IMR-90 (cell line): ENCODE results near the gene CPNE6. TPM values are rescaled to one million over a fixed set of nuclear protein-coding genes. Genes with fewer than 3 reads are reported as not detected.
A peak's percentile ranks its signal among the peaks of the same experiment; 100 is the strongest.

Experiments used
- ATAC-seq: fragments of 200-7000 bp; cut with Tn5 transposase; 2 replicates; pipeline ENCODE4 v1.9.1; 2020; ENCODE audit warnings: low read depth, mild to moderate bottlenecking, moderate library complexity
- BruUV-seq: library from RNA; stranded (reverse); fragments of 400-500 nt; replicated peaks from 2 replicates; lab custom pipeline; 2021; lab: Mats Ljungman, UMichigan
- CTCF ChIA-PET: fragments of 300-600 bp; formaldehyde crosslinking; extraction: SDS; loops from one replicate; lab custom pipeline; 2021; ENCODE audit warnings: antibody characterized with exemption; lab: Yijun Ruan, JAX
- POLR2A ChIA-PET: fragments of 300-600 bp; sonication (Branson Sonifier 250); formaldehyde crosslinking; loops from one replicate; lab custom pipeline; 2022; ENCODE audit warnings: antibody characterized with exemption; ENCODE audit not compliant: unreplicated experiment; lab: Charles Lee
- DNase-seq: peaks from one replicate; pipeline ENCODE4 v3.0.0; 2013
- H2AFZ ChIP-seq: replicated peaks from 2 replicates; pipeline ENCODE3; 2013; ENCODE audit warnings: low read length, mild to moderate bottlenecking; ENCODE audit not compliant: poor library complexity
- H2AK5ac ChIP-seq: 2 replicates; pipeline ENCODE4 v1.6.1; 2013; ENCODE audit warnings: low read depth, low read length, inconsistent platforms
- H2AK9ac ChIP-seq: replicated peaks from 2 replicates; pipeline ENCODE3; 2013; ENCODE audit warnings: mild to moderate bottlenecking, low read depth, low read length, moderate library complexity; ENCODE audit not compliant: poor library complexity
- H2BK120ac ChIP-seq: 2 replicates; pipeline ENCODE4 v1.6.1; 2013; ENCODE audit warnings: low read depth, low read length, inconsistent platforms
- H2BK15ac ChIP-seq: 3 replicates; pipeline ENCODE4 v1.6.1; 2013; ENCODE audit warnings: low read depth, low read length, inconsistent platforms
- H2BK20ac ChIP-seq: 2 replicates; pipeline ENCODE4 v1.6.1; 2013; ENCODE audit warnings: low read depth, mild to moderate bottlenecking, inconsistent platforms, low read length, moderate library complexity
- H2BK5ac ChIP-seq: 2 replicates; pipeline ENCODE4 v1.6.1; 2013; ENCODE audit warnings: mild to moderate bottlenecking, low read depth, low read length, inconsistent platforms; ENCODE audit not compliant: poor library complexity, severe bottlenecking
- H3K14ac ChIP-seq: replicated peaks from 2 replicates; pipeline ENCODE4 v1.6.1; 2013; ENCODE audit warnings: low read depth, low read length, inconsistent platforms
- H3K18ac ChIP-seq: 2 replicates; pipeline ENCODE4 v1.6.1; 2013; ENCODE audit warnings: low read depth, low read length, control low read depth
- H3K23ac ChIP-seq: 2 replicates; pipeline ENCODE4 v1.6.1; 2013; ENCODE audit warnings: low read depth, low read length, inconsistent platforms
- H3K27ac ChIP-seq: 2 replicates; pipeline ENCODE4 v1.5.1; 2013; ENCODE audit warnings: mild to moderate bottlenecking, control low read depth, low read length; ENCODE audit not compliant: insufficient read depth
- H3K27me3 ChIP-seq: 2 replicates; pipeline ENCODE4 v1.6.1; 2013; ENCODE audit warnings: low read length; ENCODE audit not compliant: control insufficient read depth, insufficient read depth
- H3K36me3 ChIP-seq: 2 replicates; pipeline ENCODE4 v1.6.1; 2013; ENCODE audit warnings: low read length, mixed read lengths; ENCODE audit not compliant: control insufficient read depth, insufficient read depth
- H3K4ac ChIP-seq: 2 replicates; pipeline ENCODE4 v1.6.1; 2013; ENCODE audit warnings: low read depth, low read length, inconsistent platforms
- H3K4me1 ChIP-seq: 2 replicates; pipeline ENCODE4 v1.6.1; 2013; ENCODE audit warnings: low read length, mixed read lengths; ENCODE audit not compliant: control insufficient read depth, insufficient read depth
- H3K4me2 ChIP-seq: 2 replicates; pipeline ENCODE4 v1.6.1; 2013; ENCODE audit warnings: low read depth, mild to moderate bottlenecking, control low read depth, low read length, moderate library complexity
- H3K4me3 ChIP-seq: 2 replicates; pipeline ENCODE4 v1.5.1; 2013; ENCODE audit warnings: low read depth, mild to moderate bottlenecking, control low read depth, low read length, moderate library complexity; ENCODE audit not compliant: insufficient read depth
- H3K56ac ChIP-seq: 2 replicates; pipeline ENCODE4 v1.6.1; 2013; ENCODE audit warnings: low read length, inconsistent platforms; ENCODE audit not compliant: insufficient read depth; ENCODE audit errors: extremely low read depth
- H3K79me1 ChIP-seq, 2 experiments: 2 replicates each; pipeline ENCODE4 v1.6.1; 2013; ENCODE audit warnings: low read length in 2 of 2, inconsistent platforms in 1 of 2, low read depth in 1 of 2
- H3K9ac ChIP-seq: 2 replicates; pipeline ENCODE4 v1.6.1; 2013; ENCODE audit warnings: low read depth, low read length, control low read depth
- H3K9me1 ChIP-seq: 2 replicates; pipeline ENCODE4 v1.6.1; 2013; ENCODE audit warnings: low read length, inconsistent platforms; ENCODE audit not compliant: insufficient read depth
- H3K9me3 ChIP-seq: 2 replicates; pipeline ENCODE4 v1.6.1; 2013; ENCODE audit warnings: low read length; ENCODE audit not compliant: control insufficient read depth, insufficient read depth
- H4K20me1 ChIP-seq: 2 replicates; pipeline ENCODE4 v1.6.1; 2013; ENCODE audit warnings: low read length, inconsistent platforms; ENCODE audit not compliant: insufficient read depth
- H4K5ac ChIP-seq: 2 replicates; pipeline ENCODE4 v1.6.1; 2013; ENCODE audit warnings: mild to moderate bottlenecking, low read depth, low read length, control low read depth
- H4K8ac ChIP-seq, 2 experiments: 2 replicates each; pipeline ENCODE4 v1.6.1; 2013; ENCODE audit warnings: low read depth in 2 of 2, low read length in 2 of 2, control low read depth in 1 of 2, inconsistent platforms in 1 of 2
- H4K91ac ChIP-seq: 2 replicates; pipeline ENCODE4 v1.6.1; 2013; ENCODE audit warnings: low read depth, low read length, inconsistent platforms; ENCODE audit not compliant: insufficient read depth
- BHLHE40 ChIP-seq: fragments of 150-350 bp; IDR thresholded peaks from 2 replicates; pipeline ENCODE4 v1.6.1; 2016; ENCODE audit warnings: mild to moderate bottlenecking, low read depth, low read length
- CEBPB ChIP-seq: IDR thresholded peaks from 2 replicates; pipeline ENCODE4 v1.6.1; 2012; ENCODE audit warnings: low read depth, low read length, improper control_type of control experiment
- CHD1 ChIP-seq: IDR thresholded peaks from 2 replicates; pipeline ENCODE4 v1.6.1; 2012; ENCODE audit warnings: low read depth, low read length, improper control_type of control experiment
- CTCF ChIP-seq: conservative IDR thresholded peaks from 2 replicates; pipeline ENCODE4 v1.5.1; 2012; ENCODE audit warnings: mild to moderate bottlenecking, low read depth, low read length, improper control_type of control experiment
- FOS ChIP-seq: fragments of 150-350 bp; IDR thresholded peaks from 2 replicates; pipeline ENCODE4 v1.6.1; 2016; ENCODE audit warnings: low read depth, low read length
- MAFK ChIP-seq: IDR thresholded peaks from 2 replicates; pipeline ENCODE4 v1.6.1; 2012; ENCODE audit warnings: low read depth, low read length, improper control_type of control experiment
- MAZ ChIP-seq: IDR thresholded peaks from 2 replicates; pipeline ENCODE4 v1.6.1; 2012; ENCODE audit warnings: low read depth, mild to moderate bottlenecking, low read length, improper control_type of control experiment, moderate library complexity, borderline replicate concordance
- MXI1 ChIP-seq: IDR thresholded peaks from 2 replicates; pipeline ENCODE4 v1.6.1; 2012; ENCODE audit warnings: low read depth, mild to moderate bottlenecking, low read length, moderate library complexity, borderline replicate concordance
- NFE2L2 ChIP-seq: fragments of 150-350 bp; IDR thresholded peaks from 2 replicates; pipeline ENCODE4 v1.6.1; 2016; ENCODE audit warnings: low read depth, mild to moderate bottlenecking, low read length
- POLR2A ChIP-seq: IDR thresholded peaks from 2 replicates; pipeline ENCODE4 v1.6.1; 2012; ENCODE audit warnings: mild to moderate bottlenecking, low read depth, low read length
- RAD21 ChIP-seq: IDR thresholded peaks from 2 replicates; pipeline ENCODE4 v1.6.1; 2012; ENCODE audit warnings: low read length, improper control_type of control experiment
- RCOR1 ChIP-seq: IDR thresholded peaks from 2 replicates; pipeline ENCODE4 v1.6.1; 2012; ENCODE audit warnings: mild to moderate bottlenecking, low read length, improper control_type of control experiment; ENCODE audit not compliant: insufficient replicate concordance
- RFX5 ChIP-seq: IDR thresholded peaks from 2 replicates; pipeline ENCODE4 v1.8.0; 2012; ENCODE audit warnings: low read depth, mild to moderate bottlenecking, low read length, moderate library complexity
- SMC3 ChIP-seq: fragments of 150-350 bp; IDR thresholded peaks from 2 replicates; pipeline ENCODE4 v1.6.1; 2016; ENCODE audit warnings: low read depth, mild to moderate bottlenecking, antibody characterized with exemption, low read length, moderate library complexity
- WGBS, 2 experiments: methylation state at CpG; one replicate each; pipeline versions ENCODE4 v1.1.5 to v1.1.7; 2013; ENCODE audit warnings: missing lambda C conversion rate in 2 of 2; ENCODE audit not compliant: insufficient read length in 1 of 2; ENCODE audit errors: extremely low coverage in 2 of 2; 5-methylcytosine and 5-hydroxymethylcytosine counted together
- dilution Hi-C: fragments of 300-500 bp; cut with HindIII; formaldehyde crosslinking; loops from one replicate; pipeline ENCODE4 v1.14.3; 2018; ENCODE audit warnings: low sequenced_read_pairs; ENCODE audit not compliant: unreplicated experiment
- in situ Hi-C: fragments of 300-500 bp; cut with MboI; formaldehyde crosslinking; loops from 3 replicates; pipeline ENCODE4 v1.14.3; 2019; ENCODE audit warnings: low sequenced_read_pairs, inconsistent platforms, mixed read lengths
- intact Hi-C: fragments of 100-400 bp; cut with micrococcal nuclease; formaldehyde crosslinking; loops from 2 replicates; pipeline ENCODE4 v1.10.0; 2022
- polyA plus RNA-seq, 3 experiments: library from polyadenylated mRNA; depleted of rRNA; stranded (reverse); fragments of >200 nt; gene quantifications; 2 replicates each; pipeline ENCODE4 v1.2.3, GENCODE V29; 2012; ENCODE audit warnings: low replicate concordance in 1 of 3
- total RNA-seq: library from RNA; depleted of rRNA; stranded (reverse); fragments of >200 nt; gene quantifications from 2 replicates; pipeline ENCODE4 v1.2.3, GENCODE V29; 2012
- TF ChIP-seq, protein P1 (sequence below): fragments of 150-350 bp; IDR thresholded peaks from 2 replicates; pipeline ENCODE4 v1.6.1; 2017; ENCODE audit warnings: mild to moderate bottlenecking, antibody characterized with exemption, low read length, low read depth

The CPNE6 gene
- total and polyA plus RNA-seq, 2 of the 4 experiments (the other 2 are of a cell fraction): not detected

- Histone ChIP-seq H3K14ac (no peak overlapping the region), H3K36me3 (no peaks in the 10 kb centered on the region), H3K4me1 (peaks cover 2% of the 10 kb centered on the region; the same call in 1 of the 2 replicates), H2BK120ac (no peak overlapping the region), H3K9ac (no peak overlapping the region; the same call in 1 of the 2 replicates), H2AFZ (peak overlapping the region; percentile 84), H3K27me3 (peaks cover 88% of the 10 kb centered on the region), H3K9me3 (no peaks in the 10 kb centered on the region), H3K79me1 (no peaks in the 10 kb centered on the region), H2BK5ac (no peak overlapping the region), H3K4me3 (peak overlapping the region; percentile 49), H2BK20ac (no peak overlapping the region), H2BK15ac (no peak overlapping the region), H3K4ac (no peak overlapping the region), H4K20me1 (no peaks in the 10 kb centered on the region; the same call in 1 of the 2 replicates), H3K56ac (no peak overlapping the region), H4K8ac (no peak overlapping the region), H3K9me1 (no peaks in the 10 kb centered on the region), H4K5ac (no peak overlapping the region), H2AK5ac (no peak overlapping the region), H3K23ac (no peak overlapping the region), H3K27ac (no peak overlapping the region), H4K91ac (no peak overlapping the region), H3K18ac (no peak overlapping the region), H3K4me2 (peak overlapping the region; percentile 75), H2AK9ac (no peak overlapping the region)
- in situ Hi-C loops: no loop called here
- BruUV-seq: no TSS peak
- CTCF ChIA-PET: interaction anchor here (1.0 to 1.8 kb wide), 7 partner anchors 10 to 72 kb away, joined by 3 to 10 read pairs (median 3); partner anchors contain the start of gene PCK2
- ATAC-seq (peak; percentile 91), DNase-seq (no peak)
- 1% methylated on average over 23 of the region's 74 CpGs; no CpG with 5 or more reads in 1 of the 2 experiments for WGBS, 2 experiments
- intact Hi-C loops: no loop called here
- POLR2A ChIA-PET: interaction anchor here (0.8 kb wide), 1 partner anchor 27 kb away, joined by 3 read pairs; no protein-coding TSS in a partner anchor
- dilution Hi-C loops: no loop called here
- no peak for TF ChIP-seq POLR2A
- no peak for TF ChIP-seq CTCF
- no peak for TF ChIP-seq SMC3
- TF ChIP-seq CEBPB: no peak
- no peak for TF ChIP-seq MAFK
- no peak for TF ChIP-seq RCOR1
- TF ChIP-seq, protein P1, sequence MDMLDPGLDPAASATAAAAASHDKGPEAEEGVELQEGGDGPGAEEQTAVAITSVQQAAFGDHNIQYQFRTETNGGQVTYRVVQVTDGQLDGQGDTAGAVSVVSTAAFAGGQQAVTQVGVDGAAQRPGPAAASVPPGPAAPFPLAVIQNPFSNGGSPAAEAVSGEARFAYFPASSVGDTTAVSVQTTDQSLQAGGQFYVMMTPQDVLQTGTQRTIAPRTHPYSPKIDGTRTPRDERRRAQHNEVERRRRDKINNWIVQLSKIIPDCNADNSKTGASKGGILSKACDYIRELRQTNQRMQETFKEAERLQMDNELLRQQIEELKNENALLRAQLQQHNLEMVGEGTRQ: no peak
- TF ChIP-seq MXI1: no peak
- TF ChIP-seq BHLHE40: no peak
- no peak for TF ChIP-seq CHD1
- TF ChIP-seq MAZ: no peak
- no peak for TF ChIP-seq RAD21
- TF ChIP-seq FOS: no peak
- no peak for TF ChIP-seq RFX5
- no peak for TF ChIP-seq NFE2L2
Observed at GRCh38 chr14:24080888-24081738, 9.8 kb downstream of the CPNE6 start.
